WERI-Rb-1 (cell line): Measurements from ENCODE around the gene TNRC18.
A peak's percentile ranks its signal among the peaks of the same experiment; 100 is the strongest.

ENCODE experiments used
- DNase-seq: peaks from one replicate; pipeline ENCODE4 v3.0.0-alpha.2; 2020
- H3K27ac ChIP-seq: fragments of 250-450 bp; sonication (Bioruptor Pico); 2 replicates; pipeline ENCODE4 v1.5.1; 2020; ENCODE audit warnings: mild to moderate bottlenecking, moderate library complexity
- H3K27me3 ChIP-seq: fragments of 250-450 bp; sonication (Bioruptor Pico); 2 replicates; pipeline ENCODE4 v1.5.1; 2021; ENCODE audit warnings: mild to moderate bottlenecking, low read depth, moderate library complexity; ENCODE audit not compliant: insufficient read depth, severe bottlenecking
- H3K36me3 ChIP-seq: fragments of 250-450 bp; sonication (Bioruptor Pico); 2 replicates; pipeline ENCODE4 v1.5.1; 2020; ENCODE audit warnings: mild to moderate bottlenecking, moderate library complexity
- H3K4me3 ChIP-seq: 2 replicates; pipeline ENCODE4 v1.5.1; 2011; ENCODE audit warnings: low read depth, mild to moderate bottlenecking, control low read depth, low read length
- H3K9me3 ChIP-seq: fragments of 250-450 bp; sonication (Bioruptor Pico); 2 replicates; pipeline ENCODE4 v1.5.1; 2021; ENCODE audit warnings: mild to moderate bottlenecking, moderate library complexity; ENCODE audit not compliant: severe bottlenecking
- CTCF ChIP-seq: IDR thresholded peaks from 2 replicates; pipeline ENCODE4 v1.5.1; 2011; ENCODE audit warnings: low read depth, mild to moderate bottlenecking, control low read depth, inconsistent platforms, low read length

The TNRC18 gene

DNA sequence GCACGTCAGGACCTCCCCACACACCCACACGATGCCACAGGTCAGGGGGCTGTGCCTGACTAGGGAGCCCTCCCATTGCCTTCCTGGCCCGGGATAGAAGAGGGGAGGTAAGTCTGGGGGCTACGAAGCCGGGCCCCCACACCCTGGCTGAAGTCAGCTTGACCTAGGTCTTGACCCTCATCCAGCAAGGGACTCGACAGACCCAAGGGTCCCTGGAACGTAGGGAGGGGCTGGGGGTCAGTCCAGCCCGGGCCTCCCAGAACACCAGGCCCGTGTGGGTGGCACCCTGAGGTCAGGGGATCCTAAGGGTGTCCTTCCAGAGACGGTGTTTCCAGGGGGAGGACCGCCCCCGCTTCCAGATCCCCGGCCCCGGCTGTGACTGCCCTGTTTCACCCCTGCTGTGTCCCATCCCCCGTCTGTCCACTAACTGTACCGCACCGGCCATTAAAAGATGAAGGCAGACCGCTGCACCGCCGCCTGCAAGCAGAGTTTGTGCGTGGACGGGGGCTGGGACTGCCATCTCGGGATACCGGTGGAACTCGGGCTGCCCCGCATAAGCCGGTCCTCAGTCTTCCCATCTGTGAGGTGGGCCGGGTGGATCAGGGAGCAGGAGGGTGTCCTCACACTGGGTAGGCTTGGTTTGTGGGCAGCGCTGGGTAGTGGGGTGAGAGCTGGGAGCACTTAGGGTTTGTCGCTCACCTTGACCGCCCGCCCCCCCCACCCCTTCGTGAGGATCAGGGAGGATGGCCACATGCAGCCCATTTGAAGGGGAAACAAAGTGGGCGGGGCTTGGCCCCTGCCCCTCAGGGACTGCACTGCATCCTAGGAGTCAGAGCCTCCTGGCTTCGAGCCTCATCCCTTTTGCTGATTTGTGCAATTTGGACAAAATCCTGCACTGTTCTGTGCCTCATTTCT is 119.8 kb downstream of the TNRC18 start:
- DNase-seq: no peak
- H3K9me3 ChIP-seq: no peaks in the 10 kb centered on the region
- H3K36me3 ChIP-seq: no peaks in the 10 kb centered on the region
- no peak overlapping the region for H3K27ac ChIP-seq
- TF ChIP-seq CTCF: no peak
- no peaks in the 10 kb centered on the region for H3K27me3 ChIP-seq
- no peak overlapping the region for H3K4me3 ChIP-seq

DNA sequence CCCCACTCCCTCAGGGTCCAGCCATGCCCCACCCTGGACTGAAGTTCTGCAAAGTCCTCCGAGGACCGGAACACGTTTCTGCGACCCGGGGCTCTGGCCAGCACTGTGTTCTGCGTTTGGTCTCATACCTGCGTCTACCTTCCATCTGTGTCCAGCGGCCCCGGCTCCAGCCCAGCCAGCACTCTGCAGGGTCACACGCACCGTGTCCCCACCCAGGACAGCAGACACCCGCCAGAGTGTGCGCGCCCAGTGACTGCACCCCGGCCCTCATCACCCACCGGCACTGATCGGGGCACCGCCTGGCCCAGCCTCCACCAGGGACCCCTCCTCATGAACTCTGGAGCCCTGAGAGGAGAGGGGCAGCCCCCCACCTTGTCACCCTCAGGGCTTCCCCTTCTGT is 120.6 kb downstream of the TNRC18 start:
- H3K4me3 ChIP-seq: no peak overlapping the region

GRCh38 chr7:5302577-5302976 is 121.1 kb downstream of the TNRC18 start:
- TF ChIP-seq CTCF: peak; percentile 14; the same call in 1 of the 2 replicates
- H3K27me3 ChIP-seq: no peaks in the 10 kb centered on the region
- no peak overlapping the region for H3K4me3 ChIP-seq
- DNase-seq: no peak
- no peak overlapping the region for H3K27ac ChIP-seq
- no peaks in the 10 kb centered on the region for H3K9me3 ChIP-seq
- no peaks in the 10 kb centered on the region for H3K36me3 ChIP-seq

More for the DNA sequence above, 120.6 kb downstream of the TNRC18 start:
- Histone ChIP-seq H3K36me3 (no peaks in the 10 kb centered on the region), H3K27ac (no peak overlapping the region), H3K27me3 (no peaks in the 10 kb centered on the region), H3K9me3 (no peaks in the 10 kb centered on the region)
- DNase-seq: no peak
- TF ChIP-seq CTCF: no peak

GRCh38 chr7:5300366-5300765 is 123.3 kb downstream of the TNRC18 start:
- DNase-seq: no peak
- no peak for TF ChIP-seq CTCF

GRCh38 chr7:5296611-5297226 is 126.9 kb downstream of the TNRC18 start:
- Histone ChIP-seq H3K27ac (no peak overlapping the region), H3K27me3 (no peaks in the 10 kb centered on the region), H3K4me3 (no peak overlapping the region), H3K36me3 (peaks cover 10% of the 10 kb centered on the region; the same call in 1 of the 2 replicates), H3K9me3 (no peaks in the 10 kb centered on the region)
- DNase-seq: no peak
- TF ChIP-seq CTCF: no peak

More at GRCh38 chr7:5300366-5300765, 123.3 kb downstream of the TNRC18 start:
- Histone ChIP-seq H3K27ac (no peak overlapping the region), H3K4me3 (no peak overlapping the region), H3K27me3 (no peaks in the 10 kb centered on the region), H3K9me3 (no peaks in the 10 kb centered on the region), H3K36me3 (peaks cover under 1% of the 10 kb centered on the region; the same call in 1 of the 2 replicates)
